Keratinocyte (primary cell): ENCODE data around the gene NT5DC3. TPM values are rescaled to one million over a fixed set of nuclear protein-coding genes. Genes with fewer than 3 reads are reported as not detected.

Experiments used
- DNase-seq: peaks from one replicate; pipeline ENCODE4 v3.0.0-alpha.2; 2011; ENCODE audit warnings: low read depth, missing footprints, low spot score
- FAIRE-seq: peaks from 2 replicates; lab custom pipeline; 2011; peaks lifted over from hg19 to GRCh38; lab: Jason Lieb, UNC
- H2AFZ ChIP-seq: 2 replicates; pipeline ENCODE4 v1.6.0; 2012; ENCODE audit warnings: low read length, control low read depth, inconsistent platforms; ENCODE audit not compliant: control insufficient read depth
- H3K27ac ChIP-seq: 2 replicates; pipeline ENCODE4 v1.5.1; 2011; ENCODE audit warnings: low read length; ENCODE audit not compliant: control insufficient read depth, insufficient read depth
- H3K27me3 ChIP-seq: 3 replicates; pipeline ENCODE4 v1.6.0; 2011; ENCODE audit warnings: low read length; ENCODE audit not compliant: control insufficient read depth, insufficient read depth; ENCODE audit errors: extremely low read depth
- H3K36me3 ChIP-seq, 2 experiments: 2 replicates in 1 of 2; 3 replicates in 1 of 2; pipeline ENCODE4 v1.5.1; 2011; ENCODE audit warnings: low read length in 2 of 2, mild to moderate bottlenecking in 1 of 2; ENCODE audit not compliant: control insufficient read depth in 2 of 2, insufficient read depth in 2 of 2; ENCODE audit errors: extremely low read depth in 1 of 2
- H3K4me1 ChIP-seq: 3 replicates; pipeline ENCODE4 v1.5.1; 2011; ENCODE audit warnings: low read length; ENCODE audit not compliant: control insufficient read depth, insufficient read depth; ENCODE audit errors: extremely low read depth
- H3K4me2 ChIP-seq: 3 replicates; pipeline ENCODE4 v1.6.0; 2011; ENCODE audit warnings: low read depth, low read length; ENCODE audit not compliant: control insufficient read depth, insufficient read depth; ENCODE audit errors: extremely low read depth
- H3K4me3 ChIP-seq, 3 experiments: fragments of 200-600 bp in 1 of 3; sonication (generic) in 1 of 3; 2 replicates in 2 of 3; 3 replicates in 1 of 3; pipeline ENCODE4 v1.5.1; 2011 to 2016; ENCODE audit warnings: low read length in 3 of 3, mild to moderate bottlenecking in 3 of 3, control low read depth in 2 of 3, inconsistent platforms in 1 of 3, low read depth in 1 of 3, mixed read lengths in 1 of 3, mixed run types in 1 of 3, moderate library complexity in 1 of 3; ENCODE audit not compliant: control insufficient read depth in 2 of 3, insufficient read depth in 2 of 3; ENCODE audit errors: extremely low read depth in 1 of 3
- H3K79me2 ChIP-seq: 2 replicates; pipeline ENCODE4 v1.6.0; 2012; ENCODE audit warnings: low read length; ENCODE audit not compliant: control insufficient read depth, insufficient read depth
- H3K9ac ChIP-seq: 3 replicates; pipeline ENCODE4 v1.6.0; 2011; ENCODE audit warnings: low read length; ENCODE audit not compliant: control insufficient read depth, insufficient read depth; ENCODE audit errors: extremely low read depth
- H3K9me1 ChIP-seq: 3 replicates; pipeline ENCODE4 v1.6.0; 2011; ENCODE audit warnings: low read length; ENCODE audit not compliant: control insufficient read depth, insufficient read depth; ENCODE audit errors: extremely low read depth
- H3K9me3 ChIP-seq: 2 replicates; pipeline ENCODE4 v1.5.1; 2012; ENCODE audit warnings: low read depth, low read length; ENCODE audit not compliant: control insufficient read depth
- H4K20me1 ChIP-seq: 3 replicates; pipeline ENCODE4 v1.6.0; 2011; ENCODE audit warnings: low read length; ENCODE audit not compliant: control insufficient read depth, insufficient read depth; ENCODE audit errors: extremely low read depth
- CTCF ChIP-seq, 3 experiments: IDR thresholded peaks in 1 of 3; conservative IDR thresholded peaks in 1 of 3; optimal IDR thresholded peaks in 1 of 3; 2 replicates in 2 of 3; 3 replicates in 1 of 3; pipeline versions ENCODE3 to v1.5.1; 2011; ENCODE audit warnings: low read length in 3 of 3, mild to moderate bottlenecking in 3 of 3, moderate library complexity in 2 of 3, control low read depth in 1 of 3, inconsistent platforms in 1 of 3; ENCODE audit not compliant: insufficient read depth in 2 of 3; ENCODE audit errors: extremely low read depth in 1 of 3
- EZH2 ChIP-seq: IDR thresholded peaks from one replicate; pipeline ENCODE4 v1.6.1; 2012; ENCODE audit warnings: inconsistent platforms, mild to moderate bottlenecking, low read length, moderate library complexity
- dilution Hi-C: fragments of 300-500 bp; cut with MboI; formaldehyde crosslinking; loops from one replicate; pipeline ENCODE4 v1.7.0; 2020; ENCODE audit warnings: low sequenced_read_pairs; ENCODE audit not compliant: extremely low pct_ligation_motif_present
- polyA plus RNA-seq, 5 experiments: library from polyadenylated mRNA; depleted of rRNA in 3 of 5; stranded (reverse) in 3 of 5; stranded (forward) in 1 of 5; unstranded in 1 of 5; fragments of >200 nt; gene quantifications; 1 replicate in 1 of 5; 2 replicates in 3 of 5; 3 replicates in 1 of 5; pipeline versions ENCODE4 v1.2.1 to v1.2.3, GENCODE V29; 2011 to 2012; ENCODE audit warnings: missing spikeins in 2 of 5, low read depth in 1 of 5, low replicate concordance in 1 of 5

The NT5DC3 gene
- polyA plus RNA-seq, 1 donor (not counting 4 experiments of a cell fraction or from before 2014, with no cell fraction given): 12.8 TPM

- Histone ChIP-seq H3K4me3 (no peak overlapping the region), H3K36me3 (peaks cover 37 to 47% of the 10 kb centered on the region in 2 experiments), H3K9ac (no peak overlapping the region), H3K9me1 (no peaks in the 10 kb centered on the region), H3K79me2 (no peaks in the 10 kb centered on the region), H4K20me1 (no peaks in the 10 kb centered on the region), H3K27ac (no peak overlapping the region), H3K4me2 (no peak overlapping the region), H3K4me1 (no peaks in the 10 kb centered on the region), H3K27me3 (no peaks in the 10 kb centered on the region), H3K9me3 (no peaks in the 10 kb centered on the region), H2AFZ (no peak overlapping the region)
- FAIRE-seq: no peak
- no peak for DNase-seq
- TF ChIP-seq EZH2 (no peak), CTCF (optimal IDR thresholded peaks at IDR 0.05 in 1 of 3, IDR thresholded peaks at IDR 0.05 in 1 of 3, conservative IDR thresholded peaks at IDR 0.05 in 1 of 3; ENCODE audit: extremely low read depth in 1 of 3, insufficient read depth in 2 of 3, low read length in 3 of 3) (no peak)
- dilution Hi-C loops: no loop called here
Observed at GRCh38 chr12:103779410-103780092, 61.5 kb downstream of the NT5DC3 start.

- Histone ChIP-seq H3K4me3 (no peak overlapping the region), H4K20me1 (no peaks in the 10 kb centered on the region), H3K36me3 (peaks cover 33 to 47% of the 10 kb centered on the region in 2 experiments), H3K9ac (no peak overlapping the region), H3K9me1 (no peaks in the 10 kb centered on the region), H3K4me2 (no peak overlapping the region), H3K9me3 (no peaks in the 10 kb centered on the region), H3K27ac (no peak overlapping the region), H3K27me3 (no peaks in the 10 kb centered on the region), H3K79me2 (no peaks in the 10 kb centered on the region), H2AFZ (no peak overlapping the region), H3K4me1 (no peaks in the 10 kb centered on the region)
- FAIRE-seq (no peak), DNase-seq (no peak)
- dilution Hi-C loops: no loop called here
- TF ChIP-seq EZH2 (no peak), CTCF (optimal IDR thresholded peaks at IDR 0.05 in 1 of 3, IDR thresholded peaks at IDR 0.05 in 1 of 3, conservative IDR thresholded peaks at IDR 0.05 in 1 of 3; ENCODE audit: extremely low read depth in 1 of 3, insufficient read depth in 2 of 3, low read length in 3 of 3) (no peak)
Observed at GRCh38 chr12:103778781-103779180, 62.3 kb downstream of the NT5DC3 start.
